ENCODE results near the gene CACNA2D3.

- no peak for TF ChIP-seq CTCF (IDR thresholded peaks at IDR 0.05; ENCODE audit: low read depth, low read length, missing input control)
- no peak for TF ChIP-seq SP1 (IDR thresholded peaks at IDR 0.05)
- no peak for TF ChIP-seq MAX (IDR thresholded peaks at IDR 0.05)
- no peak for TF ChIP-seq GABPA (IDR thresholded peaks at IDR 0.05 in 1 of 2, conservative IDR thresholded peaks at IDR 0.05 in 1 of 2)
- TF ChIP-seq JUND (IDR thresholded peaks at IDR 0.05) = no peak
Observed at GRCh38 chr3:54538346-54538745, 416.0 kb downstream of the CACNA2D3 start.
